ENCODE measurements around the gene STK39.

Gene STK39

GRCh38 chr2:168037778-168038177 is 209.6 kb downstream of the STK39 start:
- no peak for DNase-seq

- no peak for DNase-seq
Observed at GRCh38 chr2:168035458-168035857, 211.9 kb downstream of the STK39 start.

- no peak for DNase-seq
Observed at GRCh38 chr2:168034616-168035015, 212.8 kb downstream of the STK39 start.

- no peak for DNase-seq
Observed at GRCh38 chr2:168033966-168034365, 213.4 kb downstream of the STK39 start.

- no peak for DNase-seq
Observed at GRCh38 chr2:168032091-168032490, 215.3 kb downstream of the STK39 start.

GRCh38 chr2:168030862-168031624 is 216.4 kb downstream of the STK39 start:
- peak; percentile 36 to 65 (median 36) for DNase-seq

GRCh38 chr2:168029071-168029470 is 218.3 kb downstream of the STK39 start:
- DNase-seq, result no peak

GRCh38 chr2:168028362-168028761 is 219.0 kb downstream of the STK39 start:
- no peak for DNase-seq

GRCh38 chr2:168025487-168026202 is 221.8 kb downstream of the STK39 start:
- DNase-seq, result peak; percentile 16 to 36 (median 27)

GRCh38 chr2:168024459-168024858 is 222.9 kb downstream of the STK39 start:
- no peak for DNase-seq

GRCh38 chr2:168021800-168022587 is 225.4 kb downstream of the STK39 start:
- DNase-seq, result no peak

- no peak for DNase-seq
Observed at GRCh38 chr2:168015274-168015953, 232.0 kb downstream of the STK39 start.

- DNase-seq, result no peak
Observed at GRCh38 chr2:168009900-168010299, 237.5 kb downstream of the STK39 start.

- no peak for DNase-seq
Observed at GRCh38 chr2:168008646-168009195, 238.7 kb downstream of the STK39 start.

- DNase-seq, result no peak
Observed at GRCh38 chr2:168006498-168006897, 240.9 kb downstream of the STK39 start.

- no peak for DNase-seq
Observed at GRCh38 chr2:168005586-168005985, 241.8 kb downstream of the STK39 start.

GRCh38 chr2:168003876-168004275 is 243.5 kb downstream of the STK39 start:
- no peak for DNase-seq

GRCh38 chr2:168002021-168002553 is 245.3 kb downstream of the STK39 start:
- DNase-seq, result peak; percentile 49 to 75 (median 75)

- no peak for DNase-seq
Observed at GRCh38 chr2:167992278-167992677, 255.1 kb downstream of the STK39 start.

GRCh38 chr2:167990062-167990461 is 257.3 kb downstream of the STK39 start:
- no peak for DNase-seq

- DNase-seq, result no peak
Observed at GRCh38 chr2:167988296-167988695, 259.1 kb downstream of the STK39 start.

GRCh38 chr2:167987558-167987957 is 259.8 kb downstream of the STK39 start:
- DNase-seq, result peak in 1 of 3 donors; percentile 5
